Smooth muscle cell of the brain vasculature (primary cell): ENCODE measurements around the gene DIAPH1.

Experiments
- DNase-seq: peaks from one replicate; pipeline ENCODE4 v3.0.0-alpha.2; 2012; ENCODE audit warnings: low read depth, low spot score

DIAPH1 gene

DNA sequence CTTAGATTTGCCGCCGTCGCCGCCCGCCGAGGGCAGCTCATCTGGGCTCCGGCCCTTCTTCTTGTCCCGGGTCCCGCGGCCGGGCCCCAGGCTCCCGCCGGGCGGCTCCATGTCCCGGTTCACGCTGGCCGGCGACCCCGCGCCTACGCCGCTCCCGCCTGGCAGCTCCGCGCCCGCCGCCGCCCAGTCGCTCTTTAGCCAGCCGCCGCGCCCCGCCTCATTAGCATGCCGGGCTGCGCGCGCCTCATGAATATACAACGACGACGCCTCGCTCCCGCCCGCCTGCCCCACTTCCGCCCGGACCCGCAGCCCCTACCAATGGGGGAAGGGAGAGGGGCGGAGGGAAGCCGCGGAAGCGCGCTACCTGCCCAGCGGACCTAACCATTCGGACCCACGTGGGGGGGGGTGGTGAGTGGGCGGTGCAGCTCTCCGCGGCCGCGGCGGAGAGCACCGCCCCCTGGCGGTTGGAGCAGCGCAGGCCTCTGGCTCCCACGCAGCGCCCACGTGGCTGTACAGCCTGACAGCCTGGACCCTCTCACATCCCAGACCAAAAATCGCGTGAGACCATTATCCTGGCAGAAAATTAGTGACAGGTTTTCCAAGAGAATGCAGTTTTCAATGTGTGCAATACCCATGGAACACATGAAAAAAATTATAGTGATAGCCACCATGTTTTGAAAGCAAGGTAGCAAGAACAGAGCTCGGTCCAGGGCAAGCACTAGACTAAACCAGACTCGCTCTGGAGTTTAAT is at the start of gene DIAPH1:
Gene DIAPH1, minus strand, starts transcription at position 197 of the 751 bp plus-strand sequence. Its CDS starts 86 bp downstream, at position 111.
- DNase-seq: peak; percentile 86

DNA sequence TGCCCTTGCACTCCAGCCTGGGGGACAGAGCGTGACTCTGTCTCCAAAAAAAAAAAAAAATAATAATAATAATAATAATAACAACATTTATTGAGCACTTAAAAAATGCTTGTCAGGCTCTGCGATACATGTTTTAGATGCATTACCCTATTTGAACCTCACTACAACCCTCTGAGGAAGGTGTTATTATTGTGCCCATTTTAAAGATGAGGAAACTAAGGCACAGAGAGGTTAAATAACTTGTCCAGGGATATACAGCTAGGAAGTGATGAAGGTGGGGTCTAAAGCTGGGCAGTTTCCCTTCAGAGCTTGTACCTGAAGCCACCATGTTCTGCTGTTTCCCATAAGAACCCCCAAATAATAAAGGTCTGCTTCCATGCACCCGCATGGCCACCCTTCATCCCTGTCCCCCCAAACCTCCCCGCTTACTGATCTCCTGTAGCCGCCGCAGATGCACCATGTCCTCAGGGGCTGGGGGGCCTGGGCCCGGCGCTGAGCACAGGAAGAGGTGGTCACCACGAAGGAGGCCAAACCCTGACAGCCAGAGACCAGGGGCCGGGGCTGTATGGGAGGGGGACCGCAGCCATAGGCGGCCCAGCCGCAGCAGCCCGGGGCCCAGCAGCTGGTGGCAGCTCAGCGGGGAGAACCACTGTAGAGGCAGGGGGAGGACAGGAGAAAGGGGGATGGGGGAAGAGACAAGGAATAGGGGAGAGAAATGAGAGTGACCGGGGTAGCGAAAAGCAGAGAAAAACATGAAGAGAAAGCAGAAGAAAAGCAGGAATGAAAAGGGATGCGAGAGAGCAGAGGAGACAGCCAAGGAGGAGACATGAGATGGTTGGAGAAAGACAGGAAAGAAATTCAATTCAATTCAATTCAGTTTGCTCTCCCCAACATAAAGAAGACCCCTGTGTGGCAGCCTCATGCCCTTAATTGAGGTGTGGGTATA is 47.5 kb upstream of the DIAPH1 start:
- no peak for DNase-seq

- peak; percentile 36 for DNase-seq
These were observed 46.1 kb upstream of the DIAPH1 start for GRCh38 chr5:141664733-141665461.

GRCh38 chr5:141663506-141663905 is 44.7 kb upstream of the DIAPH1 start:
- no peak for DNase-seq

DNA sequence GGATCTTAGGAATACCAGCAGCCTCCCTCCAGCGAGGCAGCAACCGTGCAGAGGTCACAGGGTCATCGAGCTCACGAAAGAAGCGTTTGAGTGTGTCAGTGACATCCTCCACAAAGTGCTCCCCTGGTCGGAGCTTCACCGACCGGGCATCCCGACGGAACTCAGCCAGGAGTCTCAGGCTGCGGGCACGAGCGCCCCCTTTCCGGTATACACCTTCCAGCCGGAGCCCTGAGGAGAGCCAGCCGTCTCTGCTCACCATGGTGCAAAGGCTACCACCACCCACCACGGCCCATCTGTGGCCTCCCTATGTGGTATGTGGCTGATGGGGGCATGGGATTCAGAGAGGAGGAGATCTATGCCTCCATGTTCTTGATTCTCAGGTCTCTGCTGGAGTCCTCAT is 43.2 kb upstream of the DIAPH1 start:
- no peak for DNase-seq

DNA sequence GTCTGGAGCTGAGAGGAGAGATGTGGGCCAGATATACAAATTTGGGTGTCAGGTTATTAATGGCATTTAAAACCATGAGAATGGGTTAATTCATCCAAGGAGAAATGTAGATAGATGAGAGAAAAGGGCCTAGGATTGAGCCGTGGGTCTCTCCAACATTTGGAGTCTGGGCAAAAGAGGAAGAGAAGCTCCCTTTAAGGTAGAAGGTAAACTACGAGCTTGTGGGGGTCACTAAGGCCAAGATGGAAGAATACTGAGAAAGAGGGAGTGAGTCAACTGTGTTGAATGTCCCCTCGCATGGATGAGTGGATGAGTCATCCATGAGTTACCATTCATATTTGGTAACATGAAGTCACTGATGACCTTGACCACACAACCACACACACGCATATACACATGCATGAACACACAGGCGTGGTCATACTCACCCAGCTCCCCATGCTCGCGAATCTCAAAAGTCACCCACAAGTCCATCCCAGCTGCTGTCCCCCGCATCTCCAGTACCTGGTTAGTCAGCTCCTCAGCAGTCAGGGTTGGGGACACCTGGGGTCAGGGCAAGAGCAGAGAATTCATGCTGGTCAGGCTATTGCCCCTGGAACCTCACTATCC is 39.2 kb upstream of the DIAPH1 start:
- no peak for DNase-seq

GRCh38 chr5:141657404-141657803 is 38.6 kb upstream of the DIAPH1 start:
- no peak for DNase-seq

- no peak for DNase-seq
These were observed 37.6 kb upstream of the DIAPH1 start for GRCh38 chr5:141656396-141656795.

- DNase-seq: no peak
These were observed 36.2 kb upstream of the DIAPH1 start for GRCh38 chr5:141655020-141655419.

DNA sequence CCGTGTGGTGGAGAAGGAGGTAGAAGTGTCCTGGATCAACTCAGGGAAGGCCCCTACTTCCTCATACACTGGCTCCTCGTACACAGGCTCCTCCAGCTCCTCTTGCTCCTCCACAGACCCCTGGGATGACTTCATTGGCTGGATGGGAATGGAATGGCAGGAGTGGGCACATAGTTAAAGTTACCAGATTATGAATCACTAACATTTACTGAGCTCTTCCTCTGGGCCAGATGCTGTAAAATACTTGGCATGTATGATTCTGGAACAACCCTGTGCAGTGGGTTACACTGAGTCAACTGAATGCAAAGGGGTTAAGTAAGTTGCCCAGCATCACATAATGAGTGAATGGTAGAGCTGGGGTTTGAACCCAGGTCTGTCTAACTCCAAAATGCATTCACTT is 35.5 kb upstream of the DIAPH1 start:
- no peak for DNase-seq

GRCh38 chr5:141651728-141652105 is 32.9 kb upstream of the DIAPH1 start:
- DNase-seq: no peak

GRCh38 chr5:141650851-141651727 is 32.3 kb upstream of the DIAPH1 start, which contains the start of gene FCHSD1:
Gene FCHSD1, minus strand, starts transcription at chr5:141651418. Its CDS starts 50 bp downstream, at chr5:141651368.
- DNase-seq: peak; percentile 43

DNA sequence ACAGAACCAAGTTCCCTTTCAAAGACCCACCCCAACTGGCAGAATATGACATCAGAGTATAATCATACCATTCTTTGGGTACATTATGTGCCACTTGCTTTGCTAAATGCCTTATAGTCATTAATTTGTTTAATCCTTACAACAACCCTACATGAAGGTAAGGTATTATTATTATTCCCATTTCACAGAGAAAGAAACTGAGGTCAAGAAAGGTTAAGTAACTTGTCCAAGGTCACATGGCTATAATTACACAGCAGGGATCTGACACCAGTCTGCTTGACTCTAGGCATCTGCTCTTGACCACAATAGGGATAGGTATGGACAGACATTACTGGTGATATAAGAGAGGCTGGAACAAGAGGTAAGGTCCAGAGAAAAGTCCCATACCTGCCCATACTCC is 31.2 kb upstream of the DIAPH1 start:
- DNase-seq: no peak

- DNase-seq: no peak
These were observed 30.4 kb upstream of the DIAPH1 start for GRCh38 chr5:141649056-141649688.

DNA sequence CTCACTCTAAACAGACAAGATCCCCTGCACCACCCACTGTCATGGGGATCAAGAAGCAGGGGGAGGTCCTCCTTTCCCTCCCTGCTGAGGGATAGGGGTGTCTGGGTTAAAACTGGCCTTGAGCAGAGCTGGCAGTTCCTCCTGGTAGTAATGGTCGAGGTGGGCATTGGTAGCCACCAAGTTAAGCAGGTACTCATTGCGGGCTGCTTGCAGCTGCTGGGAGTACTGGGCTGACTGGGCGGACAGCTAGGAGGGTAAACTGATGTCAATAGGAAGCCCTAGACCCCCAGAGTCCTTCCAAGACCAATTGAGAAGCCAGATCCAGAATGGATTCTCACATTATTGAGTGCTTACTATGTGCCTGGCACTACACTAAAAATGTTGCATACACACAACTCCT is 29.1 kb upstream of the DIAPH1 start:
- DNase-seq: no peak

DNA sequence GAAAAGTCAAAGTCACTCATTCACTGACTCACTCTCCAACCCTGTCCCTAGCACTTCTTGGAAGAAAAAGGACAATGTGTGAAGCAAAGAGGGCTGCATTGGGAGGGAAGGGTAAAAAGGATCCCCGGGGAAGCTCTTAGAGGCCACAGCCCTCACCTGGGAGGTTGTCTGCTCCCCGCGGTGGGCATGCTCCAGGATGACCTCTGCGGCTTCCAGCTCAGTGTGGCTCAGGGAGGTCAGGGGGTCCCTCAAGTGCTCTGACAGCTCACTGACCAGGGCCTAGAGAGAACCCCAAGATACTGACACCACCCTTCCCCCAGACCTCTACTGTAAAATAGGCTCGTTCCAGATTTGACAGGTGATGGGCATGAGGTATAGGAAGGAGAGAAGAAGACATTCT is 28.4 kb upstream of the DIAPH1 start:
- DNase-seq: no peak

- DNase-seq: no peak
These were observed 27.2 kb upstream of the DIAPH1 start for GRCh38 chr5:141646026-141646425.

DNA sequence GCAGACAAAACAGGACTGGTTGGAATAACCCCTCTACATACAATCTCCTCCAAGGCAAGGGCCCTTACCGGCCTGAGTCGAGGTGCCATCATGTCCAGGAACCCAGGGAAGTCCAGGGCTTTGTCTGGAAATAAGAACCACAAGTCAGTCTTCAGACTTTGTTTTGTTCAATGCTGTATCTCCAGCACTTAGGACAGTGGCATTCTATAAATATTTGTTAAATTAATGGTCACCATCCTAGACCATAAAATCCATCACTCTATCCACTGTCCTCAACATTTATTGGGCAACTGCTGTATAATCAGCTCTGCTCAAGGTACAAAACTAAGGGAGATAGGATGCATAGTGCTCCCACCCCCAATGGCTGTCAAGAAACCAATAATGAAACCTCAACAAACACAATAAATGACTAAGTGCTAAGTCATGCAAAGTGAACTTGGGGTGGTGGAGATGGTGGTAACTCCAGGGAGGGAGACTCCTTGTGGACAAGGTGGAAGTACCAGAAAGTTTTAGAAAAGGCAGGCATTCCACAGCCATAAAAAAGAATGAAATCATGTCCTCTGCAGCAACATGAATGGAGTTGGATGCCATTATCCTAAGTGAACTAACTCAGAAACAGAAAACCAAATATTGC is 23.0 kb upstream of the DIAPH1 start:
- DNase-seq: no peak

DNA sequence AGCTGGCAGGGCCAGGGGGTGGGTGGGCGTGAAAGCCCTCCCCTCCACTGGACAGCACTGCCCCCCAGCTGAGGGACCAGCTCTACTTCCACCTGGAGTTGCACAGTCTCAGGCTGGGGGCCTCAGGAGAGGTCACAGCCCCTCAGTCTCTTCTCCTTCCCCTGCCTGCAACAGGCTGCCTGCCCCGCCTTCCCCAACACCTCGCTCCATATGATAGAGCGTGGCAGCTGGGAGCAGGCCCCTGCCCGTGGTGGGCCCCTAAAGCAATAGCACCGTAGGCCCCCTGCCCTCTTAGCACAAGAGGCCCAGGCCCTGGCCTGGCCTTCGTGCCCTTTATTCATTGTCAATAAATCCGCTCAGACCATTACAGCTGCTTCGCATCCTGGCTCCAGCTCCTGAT is 21.9 kb upstream of the DIAPH1 start:
- DNase-seq: no peak

GRCh38 chr5:141640051-141640415 is 21.2 kb upstream of the DIAPH1 start:
- no peak for DNase-seq
